Right ventricle myocardium superior (tissue), 1 donor: Measurements from ENCODE around the gene DCBLD2. TPM values are rescaled to one million over a fixed set of nuclear protein-coding genes. Genes with fewer than 3 reads are reported as not detected.
A peak's percentile ranks its signal among the peaks of the same experiment; 100 is the strongest.
"Not testable (repeated sequence)": the region's sequence is repeated elsewhere in the genome, so short reads cannot be mapped to it uniquely, and the experiment has no call there.

Experiments used
- ATAC-seq: fragments of 200-7000 bp; cut with Tn5 transposase; one replicate; pipeline ENCODE4 v1.9.1; 2020; ENCODE audit warnings: mild to moderate bottlenecking; ENCODE audit not compliant: poor library complexity
- DNase-seq: peaks from one replicate; pipeline ENCODE4 v3.0.0-alpha.2; 2020
- intact Hi-C: fragments of 100-400 bp; cut with DNase I; formaldehyde crosslinking; loops from one replicate; pipeline ENCODE4 v1.11.2; 2022
- total RNA-seq: library from RNA; stranded (reverse); fragmentation: NEBNext Ultra II Directional; extraction: Animal tissue kit (Norgen Biotek cat#: 25700); gene quantifications from one replicate; pipeline ENCODE4 v1.2.1, GENCODE V29; 2021
- donor health status: DM: no; HTN: yes; CAD: no; lungs with severe emphysema.

The DCBLD2 gene
- total RNA-seq, 1 donor from 2014 or later = 27.2 TPM

- ATAC-seq (no peak), DNase-seq (no peak)
- intact Hi-C loops = loop anchor here (10.0 kb wide), 1 partner anchor 70 kb away; no protein-coding TSS in a partner anchor
Measured at GRCh38 chr3:98894791-98895576, 6.5 kb downstream of the DCBLD2 start.

- DNase-seq (no peak), ATAC-seq (peak; percentile 54)
- intact Hi-C loops = loop anchor here (10.0 kb wide), 1 partner anchor 69 kb away; no protein-coding TSS in a partner anchor
Measured at GRCh38 chr3:98893740-98894139, 7.8 kb downstream of the DCBLD2 start.

- no peak for ATAC-seq
- no peak for DNase-seq
- intact Hi-C loops = loop anchor here (10.0 kb wide), 1 partner anchor 67 kb away; no protein-coding TSS in a partner anchor
Measured at GRCh38 chr3:98892263-98892662, 9.2 kb downstream of the DCBLD2 start.

GRCh38 chr3:98890965-98891910 lies 10.3 kb downstream of the DCBLD2 start:
- DNase-seq = no peak
- ATAC-seq = peak; percentile 19
- intact Hi-C loops = loop anchor here (10.0 kb wide), 1 partner anchor 66 kb away; no protein-coding TSS in a partner anchor

- ATAC-seq (no peak), DNase-seq (no peak)
- intact Hi-C loops = loop anchor here (10.0 kb wide), 1 partner anchor 66 kb away; no protein-coding TSS in a partner anchor
Measured at GRCh38 chr3:98890181-98890835, 11.2 kb downstream of the DCBLD2 start.

- ATAC-seq (no peak), DNase-seq (no peak)
- intact Hi-C loops = no loop called here
Measured at GRCh38 chr3:98887684-98888083, 13.8 kb downstream of the DCBLD2 start.

- ATAC-seq = no peak
- intact Hi-C loops = no loop called here
Measured at GRCh38 chr3:98886525-98886924, 15.0 kb downstream of the DCBLD2 start.

GRCh38 chr3:98885851-98886250 lies 15.6 kb downstream of the DCBLD2 start:
- ATAC-seq (no peak), DNase-seq (no peak)
- intact Hi-C loops = no loop called here

More at GRCh38 chr3:98886525-98886924, 15.0 kb downstream of the DCBLD2 start:
- DNase-seq = no peak

- DNase-seq = no peak
- intact Hi-C loops = no loop called here
- peak; percentile 81 for ATAC-seq
Measured at GRCh38 chr3:98884675-98885371, 16.7 kb downstream of the DCBLD2 start.

GRCh38 chr3:98882614-98883333 lies 18.7 kb downstream of the DCBLD2 start:
- ATAC-seq, intact Hi-C loops, DNase-seq: not testable (repeated sequence)

GRCh38 chr3:98877132-98877531 lies 24.4 kb downstream of the DCBLD2 start:
- ATAC-seq = no peak
- intact Hi-C loops = no loop called here

GRCh38 chr3:98875535-98875934 lies 26.0 kb downstream of the DCBLD2 start:
- DNase-seq = no peak
- intact Hi-C loops = no loop called here
- no peak for ATAC-seq

More at GRCh38 chr3:98877132-98877531, 24.4 kb downstream of the DCBLD2 start:
- DNase-seq = no peak

- ATAC-seq = no peak
- intact Hi-C loops = no loop called here
Measured at GRCh38 chr3:98874602-98875249, 26.8 kb downstream of the DCBLD2 start.

GRCh38 chr3:98869391-98869790 lies 32.1 kb downstream of the DCBLD2 start:
- no peak for DNase-seq
- intact Hi-C loops = no loop called here
- no peak for ATAC-seq

More at GRCh38 chr3:98874602-98875249, 26.8 kb downstream of the DCBLD2 start:
- DNase-seq = no peak

GRCh38 chr3:98857971-98858370 lies 43.5 kb downstream of the DCBLD2 start:
- DNase-seq, ATAC-seq, intact Hi-C loops: not testable (repeated sequence)

- intact Hi-C loops, ATAC-seq, DNase-seq: not testable (repeated sequence)
Measured at GRCh38 chr3:98857258-98857657, 44.2 kb downstream of the DCBLD2 start.

GRCh38 chr3:98856724-98857123 lies 44.8 kb downstream of the DCBLD2 start:
- ATAC-seq = no peak
- no peak for DNase-seq
- intact Hi-C loops = no loop called here
